K562 (cell line): Measurements from ENCODE around the gene SLC39A11.

Source experiments
- ETS2 ChIP-seq: IDR thresholded peaks from 2 replicates; pipeline ENCODE4 v1.6.1; 2016; ENCODE audit warnings: borderline replicate concordance, missing genetic modification characterization, mild to moderate bottlenecking, moderate library complexity, missing compliant biosample characterization; ENCODE audit not compliant: poor library complexity, severe bottlenecking
- ZBTB7A ChIP-seq: IDR thresholded peaks from 2 replicates; pipeline ENCODE4 v1.6.1; 2011; ENCODE audit warnings: low read depth, mild to moderate bottlenecking, low read length, moderate library complexity, borderline replicate concordance; ENCODE audit not compliant: control insufficient read depth
- ZNF146 ChIP-seq: IDR thresholded peaks from one replicate; pipeline ENCODE4 v1.6.1; 2018; ENCODE audit warnings: missing compliant biosample characterization; ENCODE audit not compliant: unreplicated experiment

DNA sequence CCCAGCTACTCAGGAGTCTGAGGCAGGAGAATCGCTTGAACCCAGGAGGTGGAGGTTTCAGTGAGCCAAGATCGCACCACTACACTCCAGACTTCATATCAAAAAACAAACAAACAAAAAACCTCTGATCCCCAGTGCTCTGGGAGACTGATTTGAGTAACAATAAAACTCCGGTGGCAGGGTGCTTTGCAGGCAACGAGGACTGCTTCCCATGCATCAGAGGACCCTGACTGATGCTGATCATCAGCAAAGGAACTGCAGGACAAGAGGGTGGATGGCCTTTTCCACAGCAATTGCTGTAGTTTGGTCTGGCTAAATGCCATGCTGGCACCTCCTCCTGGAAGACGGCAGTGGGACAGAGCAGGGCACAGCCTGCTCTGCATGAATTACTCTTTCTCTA is 6.4 kb upstream of the SLC39A11 start:
- TF ChIP-seq ETS2 (no peak), ZBTB7A (no peak), ZNF146 (no peak)
